SH-SY5Y (cell line): Measurements from ENCODE around the gene ANXA4.

Experiments
- GATA2 ChIP-seq: IDR thresholded peaks from 2 replicates; pipeline ENCODE4 v1.6.1; 2011; ENCODE audit warnings: mild to moderate bottlenecking, low read depth, low read length
- GATA3 ChIP-seq: IDR thresholded peaks from 2 replicates; pipeline ENCODE4 v1.6.1; 2011; ENCODE audit warnings: low read depth, mild to moderate bottlenecking, low read length, moderate library complexity

The ANXA4 gene

DNA sequence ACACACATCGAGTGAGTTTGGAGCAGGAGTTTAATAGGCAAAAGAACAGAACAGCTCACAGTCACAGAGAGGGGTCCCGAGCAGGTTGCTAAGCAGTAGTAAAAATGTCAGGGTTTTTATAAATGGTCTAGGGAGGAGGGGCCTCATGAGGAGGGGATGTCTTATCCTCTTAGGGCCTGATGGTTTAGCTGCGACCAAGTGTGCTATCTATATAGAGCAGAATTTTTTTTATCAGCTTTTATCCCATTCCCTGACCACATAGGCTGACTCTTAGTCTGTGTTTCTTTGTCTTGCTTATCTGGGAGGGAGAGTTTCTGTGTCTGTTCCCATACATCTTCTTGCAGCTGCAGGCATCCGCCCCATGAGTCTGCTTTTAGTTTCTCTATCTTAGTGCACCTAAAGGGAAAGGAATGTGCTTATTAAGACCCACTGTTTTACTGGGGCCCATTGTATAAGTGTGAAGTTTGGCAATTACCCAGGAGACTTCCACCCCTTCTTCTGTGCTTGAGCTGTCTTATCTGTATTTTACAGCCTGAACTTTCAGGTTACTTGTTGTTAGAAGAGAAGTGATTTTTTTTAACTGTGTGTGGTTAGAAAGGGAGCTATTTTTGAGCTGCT, 57.1 kb downstream of the ANXA4 start:
- TF ChIP-seq GATA2 = no peak
- TF ChIP-seq GATA3 = no peak

GRCh38 chr2:69801745-69802290, 59.9 kb downstream of the ANXA4 start:
- no peak for TF ChIP-seq GATA3
- no peak for TF ChIP-seq GATA2

DNA sequence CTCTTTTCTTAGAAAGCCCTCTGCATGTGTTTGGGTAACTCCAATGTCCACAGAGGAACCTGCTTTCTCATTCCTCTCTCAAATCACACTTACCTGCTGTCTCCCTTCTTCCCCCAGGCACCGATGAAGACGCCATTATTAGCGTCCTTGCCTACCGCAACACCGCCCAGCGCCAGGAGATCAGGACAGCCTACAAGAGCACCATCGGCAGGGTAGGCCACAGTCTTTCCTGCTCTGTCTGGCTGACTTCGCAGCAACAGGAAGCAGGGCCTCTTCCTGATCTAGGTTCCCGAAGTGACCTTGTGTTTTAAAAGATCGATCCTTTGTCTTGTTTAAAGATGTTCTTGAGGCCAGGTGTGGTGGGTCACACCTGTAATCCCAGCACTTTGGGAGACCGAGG, 62.5 kb downstream of the ANXA4 start:
- no peak for TF ChIP-seq GATA2

- no peak for TF ChIP-seq GATA3
- no peak for TF ChIP-seq GATA2
These were observed 64.0 kb downstream of the ANXA4 start for GRCh38 chr2:69805887-69806286.

DNA sequence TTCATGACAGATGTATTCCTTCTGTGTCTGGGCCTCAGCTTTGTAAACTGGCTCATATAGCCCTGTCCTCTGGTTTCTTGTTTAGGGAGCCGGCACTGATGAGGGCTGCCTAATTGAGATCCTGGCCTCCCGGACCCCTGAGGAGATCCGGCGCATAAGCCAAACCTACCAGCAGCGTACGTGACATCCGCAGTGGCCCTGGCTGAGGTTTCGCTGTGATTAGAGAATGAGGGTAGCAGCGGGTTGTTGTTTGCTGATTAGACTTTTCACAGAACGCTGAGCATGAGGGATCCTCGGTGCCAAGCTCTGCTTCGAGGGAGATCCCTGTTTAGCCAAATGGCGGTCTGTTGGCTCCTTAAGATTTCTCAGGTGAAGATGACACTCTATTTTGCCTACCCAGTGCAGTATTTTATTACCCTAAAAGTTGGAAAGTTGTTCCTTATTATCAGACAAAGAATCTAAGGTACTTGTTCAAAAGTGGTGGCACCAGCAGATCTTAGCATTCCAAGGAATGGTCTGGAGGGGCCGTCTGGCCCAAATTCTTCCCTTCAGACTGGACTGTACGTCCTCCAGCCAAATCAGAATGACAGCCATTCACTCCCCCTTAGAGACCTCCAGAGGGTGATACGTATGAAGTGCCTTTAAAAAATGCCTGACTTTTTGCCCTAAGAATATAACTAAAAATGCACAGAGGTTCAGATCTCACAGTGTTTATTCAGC, 66.0 kb downstream of the ANXA4 start:
- TF ChIP-seq GATA2 (no peak), GATA3 (no peak)

- TF ChIP-seq GATA2 (no peak), GATA3 (no peak)
These were observed 68.6 kb downstream of the ANXA4 start for GRCh38 chr2:69810550-69810949.

DNA sequence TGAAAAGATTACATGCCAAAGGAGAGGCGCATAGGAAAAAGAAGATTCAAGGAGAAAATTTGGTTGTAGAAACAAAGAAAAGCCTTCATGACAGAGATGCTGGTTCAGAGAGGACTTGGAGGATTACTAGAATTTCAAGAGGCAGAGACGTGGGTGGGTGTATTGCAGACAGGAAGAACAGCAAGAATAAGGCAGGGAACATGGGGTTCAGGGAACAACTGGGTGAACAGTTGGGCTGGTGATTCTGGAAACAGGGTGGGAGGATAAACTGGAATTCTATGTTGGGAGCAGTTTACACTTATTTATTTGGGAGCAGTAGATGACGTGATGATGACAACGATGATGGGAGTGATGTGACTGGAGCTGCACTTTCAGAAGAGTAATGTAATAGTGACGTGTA, 69.1 kb downstream of the ANXA4 start:
- TF ChIP-seq GATA3 = no peak
- no peak for TF ChIP-seq GATA2

DNA sequence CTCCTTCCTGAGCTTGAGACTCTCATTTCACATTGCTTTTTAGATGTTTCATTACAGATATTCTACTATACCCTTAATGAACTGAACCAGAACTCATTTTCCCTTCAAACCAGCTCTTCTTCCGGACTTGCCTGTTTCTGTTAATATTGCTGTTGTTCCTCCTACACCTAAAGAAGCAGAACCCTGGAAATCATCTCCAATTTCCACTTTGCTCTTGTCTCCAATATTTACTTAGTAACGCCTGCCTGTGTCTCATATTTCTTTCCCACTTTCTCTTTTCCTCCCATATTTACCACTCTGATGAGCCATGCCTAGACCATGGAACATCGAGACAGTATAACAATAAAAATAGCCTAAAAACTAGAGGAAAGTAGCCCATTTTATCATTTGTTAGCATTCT, 69.7 kb downstream of the ANXA4 start:
- TF ChIP-seq GATA2 = no peak
- no peak for TF ChIP-seq GATA3

DNA sequence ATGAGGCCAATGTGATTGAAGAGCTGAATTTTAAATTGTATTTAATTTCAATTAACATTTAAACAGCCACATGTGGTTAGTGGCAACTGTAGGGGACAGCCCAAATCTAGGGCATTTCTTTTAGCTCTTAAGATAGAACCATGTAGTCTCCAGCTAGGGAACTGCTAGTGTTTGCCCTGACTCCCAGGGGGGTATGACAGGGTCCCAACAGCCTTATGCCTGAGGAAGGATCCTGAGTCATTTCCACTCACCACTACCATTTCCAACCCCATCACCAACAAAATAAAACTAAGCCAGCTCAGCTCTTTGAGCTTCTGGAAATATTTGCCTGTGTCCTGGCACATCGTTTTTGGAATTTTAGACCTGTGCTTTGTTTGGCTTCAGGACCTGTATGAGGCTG, 73.8 kb downstream of the ANXA4 start:
- TF ChIP-seq GATA2 = no peak
- TF ChIP-seq GATA3 = no peak

DNA sequence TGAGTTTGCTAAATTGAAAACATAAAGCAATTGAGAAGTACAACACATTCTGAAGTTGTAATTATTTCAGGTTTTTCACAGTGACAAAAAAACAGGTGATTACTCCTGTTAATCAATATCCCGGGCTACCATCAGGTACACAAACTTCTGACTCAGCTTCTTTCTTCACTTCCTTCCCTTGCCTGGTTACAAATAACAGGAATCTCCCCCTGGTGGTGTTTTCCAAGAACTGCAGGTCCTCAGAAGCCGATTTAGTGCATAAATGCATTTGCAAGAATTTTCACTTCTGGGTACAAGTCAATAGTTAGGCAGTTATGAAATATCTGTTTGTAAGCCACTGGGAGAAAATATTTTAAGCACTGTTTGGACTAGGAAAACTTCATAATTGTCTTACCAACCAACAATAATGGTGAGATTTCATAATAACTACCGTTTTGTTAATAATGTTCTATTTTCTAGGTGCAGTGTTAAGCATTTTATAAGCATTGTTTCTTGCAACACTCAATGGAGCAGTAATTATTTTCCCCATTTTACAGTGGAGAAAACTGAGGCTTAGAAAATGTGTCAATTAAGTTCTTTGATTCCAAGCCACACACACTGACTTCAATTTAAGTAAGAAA, 75.1 kb downstream of the ANXA4 start:
- TF ChIP-seq GATA3 (no peak), GATA2 (no peak)

- TF ChIP-seq GATA3 (no peak), GATA2 (peak; percentile 21; the same call in 1 of the 2 replicates)
These were observed 76.0 kb downstream of the ANXA4 start for GRCh38 chr2:69817729-69818501.

DNA sequence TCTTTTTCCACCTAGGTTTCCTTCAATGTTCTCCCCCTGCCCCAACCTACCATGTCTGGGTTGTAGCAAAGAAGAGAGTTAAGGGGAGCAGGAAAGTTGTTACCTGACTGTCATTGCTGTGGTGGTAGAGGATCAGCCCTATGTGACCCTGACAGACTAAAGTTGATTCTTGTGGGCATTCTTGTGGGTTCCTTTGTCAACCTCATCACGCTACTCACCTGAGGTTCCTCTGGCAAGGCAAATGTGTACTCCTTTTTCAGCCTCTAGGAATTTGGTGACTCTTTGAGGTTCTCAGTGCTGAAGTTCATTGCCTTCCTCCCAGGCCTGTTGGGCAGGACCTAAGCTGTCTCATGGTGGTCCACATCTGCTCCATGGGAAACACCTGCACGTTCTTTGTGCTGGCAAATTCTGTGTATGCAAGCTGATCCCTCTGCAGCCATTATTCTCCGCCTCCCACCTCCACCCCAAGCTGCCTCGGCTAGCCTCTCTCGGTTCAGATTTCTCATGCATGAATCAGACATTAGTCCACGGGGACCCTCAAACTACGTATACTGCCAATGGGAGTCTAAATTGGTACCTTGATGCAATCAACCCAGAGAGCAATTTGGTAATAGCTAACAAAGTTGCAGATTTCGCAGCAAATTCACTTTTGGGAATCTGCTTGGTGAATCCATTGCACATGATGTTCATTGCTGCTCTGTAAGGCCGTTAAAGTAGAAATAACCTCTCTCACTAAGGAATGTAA, 86.0 kb downstream of the ANXA4 start:
- TF ChIP-seq GATA2 (no peak), GATA3 (no peak)

GRCh38 chr2:69828938-69829255, 87.0 kb downstream of the ANXA4 start:
- TF ChIP-seq GATA3 = no peak
- TF ChIP-seq GATA2 = no peak
